Right ventricle myocardium superior (tissue), 1 donor: Measurements from ENCODE around the gene ANO2. TPM values are rescaled to one million over a fixed set of nuclear protein-coding genes. Genes with fewer than 3 reads are reported as not detected.

Source experiments
- ATAC-seq: fragments of 200-7000 bp; cut with Tn5 transposase; one replicate; pipeline ENCODE4 v1.9.1; 2020; ENCODE audit warnings: mild to moderate bottlenecking; ENCODE audit not compliant: poor library complexity
- DNase-seq: peaks from one replicate; pipeline ENCODE4 v3.0.0-alpha.2; 2020
- intact Hi-C: fragments of 100-400 bp; cut with DNase I; formaldehyde crosslinking; loops from one replicate; pipeline ENCODE4 v1.11.2; 2022
- total RNA-seq: library from RNA; stranded (reverse); fragmentation: NEBNext Ultra II Directional; extraction: Animal tissue kit (Norgen Biotek cat#: 25700); gene quantifications from one replicate; pipeline ENCODE4 v1.2.1, GENCODE V29; 2021
- donor health status: DM: no; HTN: yes; CAD: no; lungs with severe emphysema.

ANO2 gene
- total RNA-seq, 1 donor from 2014 or later, result 12.6 TPM

DNA sequence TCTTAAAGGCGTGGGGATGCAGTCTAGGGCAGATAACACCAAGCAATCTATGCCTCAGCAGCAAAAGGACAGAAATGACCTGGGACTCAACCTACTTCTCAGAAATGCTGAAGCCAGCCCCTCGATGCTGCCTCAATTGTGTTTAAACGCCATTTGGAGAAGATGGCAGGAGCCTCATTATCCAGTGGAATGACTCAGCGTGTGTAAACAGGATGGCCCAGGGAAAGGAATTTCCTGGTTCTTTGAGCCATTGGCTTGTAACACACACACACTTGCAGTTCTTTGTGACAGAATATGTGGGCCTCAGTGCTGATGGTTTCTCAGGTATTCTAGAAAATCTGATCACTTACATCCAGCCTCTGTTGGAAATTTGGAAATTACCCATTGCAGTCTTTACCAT lies 358.9 kb downstream of the ANO2 start:
- no peak for ATAC-seq
- intact Hi-C loops, result no loop called here
- DNase-seq, result no peak

DNA sequence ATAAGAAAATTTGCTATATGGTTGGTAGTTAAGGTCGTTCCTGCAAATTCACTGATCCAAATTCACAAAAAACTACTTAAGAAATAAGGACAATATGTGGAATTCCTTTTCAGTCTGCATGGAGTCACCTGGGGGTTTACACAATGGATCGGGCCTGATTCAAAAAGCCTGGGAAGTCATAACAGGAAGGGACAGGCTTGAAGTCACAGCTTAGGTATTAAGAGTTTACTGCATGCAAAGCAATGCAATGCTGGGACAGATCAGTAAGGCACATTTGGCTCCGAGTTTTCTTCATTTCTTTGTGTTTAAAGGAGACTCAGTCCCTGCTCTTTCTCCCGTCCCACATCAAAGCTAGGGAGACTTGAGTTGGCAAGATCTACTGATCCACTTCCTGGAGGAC lies 359.9 kb downstream of the ANO2 start:
- no peak for ATAC-seq
- intact Hi-C loops, result no loop called here
- no peak for DNase-seq

DNA sequence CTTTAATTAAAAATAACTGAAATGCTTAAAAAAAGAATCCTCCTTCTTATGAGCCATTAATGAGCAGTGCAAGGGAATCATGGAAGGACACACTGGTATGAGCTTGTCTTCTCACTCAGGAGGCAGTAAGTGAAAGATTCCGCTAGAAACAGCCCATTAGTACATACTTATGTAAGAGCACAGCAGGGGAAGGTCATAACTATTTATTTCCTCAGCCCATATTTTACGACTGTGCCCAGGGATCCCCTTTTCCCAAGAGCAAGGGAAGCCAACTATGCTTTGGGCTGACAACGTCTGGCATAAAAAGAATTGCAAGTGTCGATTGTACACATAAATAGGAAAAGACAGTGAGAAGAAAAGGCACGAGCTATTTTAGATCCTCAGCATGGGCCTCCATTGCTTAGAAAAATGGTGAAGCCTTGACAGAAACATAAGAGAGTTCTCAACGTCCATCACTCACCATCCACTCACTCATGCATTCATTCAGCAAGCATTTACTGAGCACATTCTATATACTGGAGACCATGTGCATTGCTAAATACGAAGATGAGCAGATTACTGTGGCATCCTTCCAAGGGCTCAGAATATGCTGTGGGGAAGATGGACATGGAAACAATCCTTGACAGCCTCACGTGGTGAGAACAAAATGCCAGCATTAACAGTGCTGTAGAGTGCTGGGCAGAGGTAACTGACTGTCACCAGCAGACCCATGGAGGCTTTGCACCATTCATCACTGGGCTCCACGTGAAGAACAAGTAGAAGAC lies 360.5 kb downstream of the ANO2 start:
- no peak for ATAC-seq
- DNase-seq, result no peak
- intact Hi-C loops, result no loop called here

DNA sequence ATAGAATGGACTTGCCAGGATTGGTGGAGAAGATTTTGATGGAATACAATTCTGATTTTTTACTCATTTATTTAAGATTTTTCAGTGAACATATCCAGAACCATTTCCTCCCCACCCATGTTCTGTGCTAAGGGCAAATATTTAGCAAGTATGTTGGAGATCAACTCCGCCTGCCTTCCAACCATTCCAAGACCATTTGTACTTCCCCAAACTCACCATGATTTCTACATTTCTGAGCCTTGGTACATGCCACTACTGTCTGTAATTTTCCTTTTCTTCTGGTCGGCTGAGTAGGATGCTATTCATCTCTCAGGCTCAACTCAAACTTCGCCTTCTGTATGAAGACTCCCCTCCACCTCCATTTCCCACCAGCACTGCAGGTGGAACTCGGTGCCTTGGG lies 362.5 kb downstream of the ANO2 start:
- intact Hi-C loops, result no loop called here
- ATAC-seq, result no peak
- no peak for DNase-seq

DNA sequence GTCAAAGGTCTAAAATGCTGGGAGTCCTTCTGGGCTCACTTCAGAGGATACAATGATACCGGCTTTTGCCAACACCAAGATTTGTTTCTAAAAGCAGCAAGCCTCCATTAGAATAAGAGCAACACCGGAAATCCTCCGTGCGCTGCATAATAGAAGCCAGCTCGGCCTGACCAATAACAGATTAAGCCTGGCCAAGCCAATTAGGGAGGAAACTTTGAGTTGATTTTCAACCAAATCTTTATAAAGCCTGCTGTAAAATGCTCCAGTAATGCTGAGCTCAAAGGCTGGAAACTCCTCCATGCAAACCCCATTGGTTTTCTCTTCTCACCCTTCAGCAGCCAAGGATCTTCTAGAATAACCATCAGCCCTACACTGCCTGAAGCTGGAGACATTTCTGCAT lies 363.0 kb downstream of the ANO2 start:
- no peak for DNase-seq
- intact Hi-C loops, result no loop called here
- peak; percentile 75 for ATAC-seq

DNA sequence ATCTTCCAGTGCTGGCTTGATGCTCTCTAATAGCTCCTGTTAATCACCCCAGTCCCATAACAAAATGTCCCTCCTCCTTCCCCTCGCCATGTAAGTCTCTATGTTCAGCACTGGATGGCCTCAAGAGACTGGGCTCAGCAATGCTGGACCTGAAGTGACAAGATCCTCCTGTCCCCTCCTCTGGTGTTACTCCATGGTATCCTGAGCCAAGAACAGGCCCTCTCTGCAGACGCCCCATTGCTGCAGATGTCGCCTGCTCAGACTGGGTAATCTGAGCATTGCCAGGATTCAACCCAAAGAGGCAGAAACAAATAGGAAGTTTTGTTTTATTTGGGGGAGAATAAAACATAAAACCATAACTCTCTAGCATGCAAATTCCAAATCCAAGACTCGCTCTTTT lies 363.4 kb downstream of the ANO2 start:
- DNase-seq, result no peak
- intact Hi-C loops, result no loop called here
- peak; percentile 41 for ATAC-seq

DNA sequence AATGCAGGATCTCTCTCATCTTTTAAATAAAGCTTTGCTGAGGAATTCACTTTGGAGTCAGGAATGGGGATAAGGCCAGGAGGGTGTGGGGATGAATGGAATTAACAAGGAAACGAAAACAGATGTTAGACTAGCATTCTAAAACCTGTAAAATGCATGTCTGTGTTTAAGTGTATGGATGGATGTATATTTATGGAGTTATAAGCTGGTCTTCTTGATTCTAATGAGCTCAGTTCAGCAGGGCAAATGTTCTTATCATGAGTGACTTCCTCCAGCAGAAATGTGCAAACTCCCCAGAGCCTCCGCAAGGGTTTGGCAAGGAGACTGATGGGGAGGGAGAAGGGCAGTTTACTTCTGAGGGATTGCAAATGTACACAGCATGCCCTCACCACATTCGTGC lies 364.0 kb downstream of the ANO2 start:
- ATAC-seq, result peak; percentile 71
- DNase-seq, result no peak
- intact Hi-C loops, result no loop called here

DNA sequence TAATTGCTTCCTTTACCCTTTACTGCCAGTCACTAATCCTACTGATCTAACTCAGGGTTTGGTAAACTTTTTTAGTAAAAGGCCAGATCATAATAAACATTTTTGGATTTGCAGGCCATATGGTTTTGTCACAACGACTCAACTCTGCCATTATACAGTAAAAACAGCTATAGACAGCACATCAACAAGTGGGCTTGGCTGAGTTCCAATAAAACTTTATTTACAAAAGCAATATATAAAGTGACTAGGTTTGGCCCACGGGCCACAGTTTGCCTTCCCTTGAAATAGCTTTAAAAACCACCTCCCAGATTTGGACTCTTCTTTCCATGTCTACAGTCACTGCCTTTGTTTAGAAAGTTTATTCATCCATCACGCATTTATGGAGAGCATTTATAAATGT lies 366.3 kb downstream of the ANO2 start:
- intact Hi-C loops, result no loop called here
- ATAC-seq, result no peak
- DNase-seq, result no peak

DNA sequence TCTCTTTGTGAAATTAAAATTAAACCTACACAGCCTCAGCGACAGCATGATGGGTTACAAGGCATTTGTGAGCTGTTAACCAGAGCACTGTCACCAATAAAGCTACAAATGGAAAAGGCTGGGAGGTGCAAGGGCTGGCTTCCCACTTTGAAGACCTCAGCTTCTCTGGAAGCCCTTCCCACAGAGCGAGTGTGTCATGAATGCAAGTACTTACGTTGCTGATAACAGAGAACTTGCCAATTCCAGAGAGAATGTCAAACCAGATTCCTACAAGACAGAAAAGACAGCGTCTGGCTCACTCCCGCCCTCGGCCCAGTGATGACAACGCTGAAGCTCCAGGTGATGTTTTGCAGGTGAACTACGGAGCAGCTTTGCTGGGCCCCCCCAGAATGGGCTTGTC lies 367.3 kb downstream of the ANO2 start:
- ATAC-seq (no peak), DNase-seq (no peak)
- intact Hi-C loops, result no loop called here

DNA sequence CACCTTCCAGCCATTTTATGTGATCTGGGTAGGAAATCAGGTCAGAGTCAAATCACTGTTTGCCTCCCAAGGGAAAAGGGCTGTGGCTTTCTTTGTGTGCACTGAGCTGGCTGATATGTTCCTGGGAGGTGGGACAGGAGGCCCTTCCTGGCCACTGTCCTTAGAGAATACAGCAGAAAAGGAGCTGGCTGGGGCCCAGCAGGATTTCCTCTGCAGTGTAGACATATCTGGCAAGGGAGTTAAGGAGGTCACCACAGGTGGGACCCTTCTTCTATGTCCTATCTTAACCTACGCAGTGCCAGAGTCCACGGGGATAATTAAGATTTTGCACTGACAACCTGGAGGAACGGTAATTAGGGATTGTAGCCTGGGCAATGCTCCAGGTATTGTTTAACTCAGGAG lies 367.8 kb downstream of the ANO2 start:
- DNase-seq (peak; percentile 65), ATAC-seq (peak; percentile 30)
- intact Hi-C loops, result no loop called here

DNA sequence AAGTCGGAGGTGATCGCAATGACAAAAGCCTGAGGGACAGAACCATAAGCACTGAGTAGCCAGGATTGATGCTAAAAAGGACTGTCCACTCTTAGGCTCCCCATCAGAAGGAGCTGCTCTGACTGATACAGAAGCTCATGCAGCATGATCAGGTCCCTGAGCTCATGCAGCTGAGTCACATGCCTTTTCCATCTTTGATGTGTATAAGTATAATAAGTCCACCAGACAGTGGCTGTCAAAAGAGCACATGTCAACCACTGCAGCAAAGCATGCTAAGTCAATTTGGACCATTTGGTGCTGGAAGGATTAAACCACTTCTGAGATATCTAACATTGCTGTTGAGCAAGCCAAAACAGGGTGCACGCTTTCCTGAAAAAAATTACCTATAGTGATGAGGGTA lies 369.1 kb downstream of the ANO2 start:
- ATAC-seq (no peak), DNase-seq (no peak)
- intact Hi-C loops, result no loop called here

DNA sequence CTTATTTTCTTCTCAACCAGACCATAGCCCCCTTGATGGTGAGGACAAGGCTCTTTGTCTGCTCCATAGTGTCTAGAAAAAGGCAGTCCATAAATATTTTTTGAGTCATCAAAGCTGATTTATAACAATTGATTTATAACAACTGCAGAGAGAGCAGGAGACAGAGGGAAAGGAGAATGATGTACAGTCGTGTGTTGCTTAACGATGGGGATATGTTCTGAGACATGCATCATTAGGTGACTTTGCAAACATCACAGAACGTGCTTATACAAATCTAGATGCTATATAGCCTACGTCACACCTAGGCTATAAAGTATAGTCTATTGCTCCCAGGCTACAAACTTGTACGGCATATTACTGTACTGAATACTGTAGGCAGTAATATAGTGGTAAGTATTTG lies 369.8 kb downstream of the ANO2 start:
- intact Hi-C loops, result no loop called here
- ATAC-seq (no peak), DNase-seq (no peak)

DNA sequence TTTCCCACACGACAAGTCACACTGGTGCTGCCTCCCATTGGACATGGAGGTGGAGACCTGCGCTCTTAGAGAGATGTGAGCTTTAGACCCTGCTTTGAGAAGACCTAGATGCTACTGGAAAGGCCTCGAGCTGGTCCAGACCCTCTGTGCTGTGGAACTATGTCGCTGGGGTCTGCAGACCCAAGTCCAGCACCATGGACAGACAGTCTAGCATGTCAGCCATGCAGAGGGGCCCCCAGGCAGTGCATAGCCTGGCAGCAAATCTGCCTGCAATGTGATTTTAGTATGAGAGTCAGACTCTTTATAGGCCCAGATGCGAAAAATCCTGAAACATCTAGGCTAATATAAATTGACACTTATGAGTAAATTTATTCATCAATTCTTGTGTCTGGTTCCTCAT lies 371.7 kb downstream of the ANO2 start:
- intact Hi-C loops, result no loop called here
- DNase-seq (no peak), ATAC-seq (no peak)

DNA sequence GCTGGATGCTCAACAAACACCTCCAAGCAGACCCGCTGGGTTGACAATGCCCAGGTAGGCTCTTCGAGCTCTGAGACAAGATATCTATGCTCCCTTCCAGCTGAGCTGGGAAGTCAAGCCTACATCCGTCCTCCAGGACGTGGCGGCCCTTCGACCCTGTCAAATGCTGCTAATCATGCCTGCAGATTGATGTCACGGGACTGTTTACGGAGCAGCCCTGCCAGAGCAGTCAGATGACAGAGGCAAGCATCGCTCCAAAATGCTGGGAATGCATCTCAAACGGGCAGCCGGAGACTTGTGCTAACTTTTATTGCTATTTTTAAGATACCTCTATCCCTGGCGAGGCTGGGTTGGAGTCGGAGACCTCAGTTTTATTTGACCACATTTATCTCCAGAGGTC lies 373.9 kb downstream of the ANO2 start:
- peak; percentile 25 for ATAC-seq
- intact Hi-C loops, result no loop called here
- DNase-seq, result no peak

DNA sequence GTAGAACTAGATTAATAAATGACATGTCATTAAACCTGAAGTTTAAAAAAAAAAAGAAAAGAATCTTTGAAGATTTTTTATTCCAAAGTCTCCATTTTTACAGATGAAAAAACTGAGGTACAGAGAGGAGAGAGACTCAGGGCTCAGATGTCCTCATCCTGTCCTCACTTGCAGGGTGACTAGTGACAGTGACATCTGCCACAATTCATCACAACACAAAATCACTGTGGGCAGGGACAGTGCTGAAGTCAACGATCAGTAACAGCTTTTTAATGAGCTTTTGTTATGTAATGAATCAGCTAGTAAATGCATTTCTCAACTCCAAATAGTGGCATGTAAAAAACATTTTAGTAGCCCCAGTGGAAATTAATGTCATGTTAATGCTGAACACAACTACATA lies 374.6 kb downstream of the ANO2 start:
- no peak for DNase-seq
- intact Hi-C loops, result no loop called here

DNA sequence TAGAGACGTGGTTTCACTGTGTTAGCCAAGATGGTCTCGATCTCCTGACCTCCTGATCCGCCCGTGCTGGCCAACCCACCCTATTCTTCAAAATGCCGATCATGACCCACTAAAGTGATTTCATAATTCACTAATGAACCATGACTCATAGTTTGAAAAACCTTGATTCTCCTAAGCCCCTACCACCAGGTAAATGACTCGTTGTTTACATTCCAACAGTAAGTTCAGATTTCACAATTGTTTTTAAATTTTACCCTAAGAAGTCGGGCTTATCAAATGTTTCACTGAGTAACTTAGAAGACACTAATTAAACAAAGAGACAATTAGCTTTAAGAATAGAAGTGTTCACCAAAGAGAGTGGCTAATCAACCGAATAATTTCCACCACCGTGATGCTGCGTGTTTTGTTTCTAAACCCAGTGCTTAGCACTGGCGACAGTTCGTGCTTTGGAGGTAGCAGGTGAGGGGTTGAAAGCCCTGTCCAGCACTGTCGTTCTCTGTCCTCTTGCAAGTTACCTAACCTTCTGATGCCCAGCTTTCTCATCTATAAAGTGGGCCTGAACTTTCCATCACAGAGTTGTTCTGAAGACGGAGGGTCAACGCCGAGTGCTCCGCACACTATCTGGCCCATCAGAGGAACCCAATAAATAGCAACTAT lies 376.6 kb downstream of the ANO2 start:
- intact Hi-C loops, result no loop called here
- no peak for DNase-seq
- ATAC-seq, result no peak

More for the DNA sequence above, 374.6 kb downstream of the ANO2 start:
- ATAC-seq, result no peak

DNA sequence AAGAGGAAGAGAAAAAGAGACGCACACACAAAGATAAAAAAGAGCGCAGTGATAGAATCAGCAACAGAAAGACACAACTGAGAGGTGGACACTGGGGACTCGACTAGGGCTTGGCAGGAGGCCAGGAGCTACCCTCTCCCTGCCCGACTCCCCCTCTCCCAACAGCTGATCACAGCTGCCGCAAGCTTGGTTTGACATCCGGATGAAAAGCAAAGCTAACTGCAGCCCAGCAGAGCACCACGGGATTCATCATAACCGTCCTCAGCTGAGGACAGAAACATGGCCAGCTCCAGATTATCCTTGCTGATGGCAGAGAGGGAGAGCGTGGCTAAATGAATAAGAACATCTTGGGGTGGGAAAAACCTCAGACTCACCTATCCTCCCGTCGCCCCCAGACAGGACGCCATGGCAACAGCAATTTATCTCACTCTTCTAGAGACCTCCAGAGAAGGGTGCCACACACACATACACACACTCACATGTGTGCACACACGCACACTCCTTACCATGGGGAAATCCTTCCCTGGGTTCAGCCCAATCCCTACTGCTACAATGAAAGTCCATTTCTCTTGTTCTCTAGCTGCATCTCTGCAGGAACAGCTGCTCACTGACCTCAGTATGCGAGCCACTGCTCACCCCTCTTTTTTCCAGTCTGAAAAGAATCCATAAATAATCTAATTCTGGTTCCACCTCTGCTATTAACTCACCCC lies 377.9 kb downstream of the ANO2 start:
- intact Hi-C loops, result no loop called here

DNA sequence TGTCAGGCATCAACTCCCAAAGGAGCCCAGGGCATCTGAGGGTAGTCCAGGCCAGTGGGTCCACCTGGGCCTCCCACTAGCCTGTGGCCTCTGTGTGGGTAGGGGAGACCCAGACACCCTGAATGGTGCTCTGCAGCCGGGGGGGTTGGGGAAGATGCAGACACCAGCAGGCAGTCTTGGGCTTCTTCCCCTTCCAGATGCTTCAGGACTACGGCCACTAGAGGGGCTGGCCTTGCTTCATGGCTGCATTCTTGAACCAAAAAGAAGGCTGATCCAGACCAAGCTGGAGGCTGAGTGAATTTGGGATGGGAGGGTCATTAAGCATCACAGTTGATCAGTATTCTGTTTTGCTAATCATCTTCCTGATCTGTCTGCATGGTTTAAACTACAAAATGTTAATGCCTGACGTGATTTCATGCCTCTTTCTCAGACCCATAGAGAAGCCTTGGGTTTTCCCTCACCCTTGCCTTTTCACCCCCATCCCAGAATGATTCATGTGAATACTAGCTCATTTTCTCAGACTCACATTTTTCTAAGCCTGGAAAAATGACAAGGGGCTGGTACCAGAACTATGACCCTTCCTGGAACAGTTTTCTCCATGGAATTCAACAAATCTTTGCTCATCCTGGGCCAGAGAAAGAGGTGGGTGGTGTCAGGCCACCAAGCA lies 379.0 kb downstream of the ANO2 start:
- no peak for DNase-seq
- intact Hi-C loops, result no loop called here
- ATAC-seq, result no peak

More for the DNA sequence above, 377.9 kb downstream of the ANO2 start:
- peak; percentile 56 for DNase-seq
- ATAC-seq, result peak; percentile 73

DNA sequence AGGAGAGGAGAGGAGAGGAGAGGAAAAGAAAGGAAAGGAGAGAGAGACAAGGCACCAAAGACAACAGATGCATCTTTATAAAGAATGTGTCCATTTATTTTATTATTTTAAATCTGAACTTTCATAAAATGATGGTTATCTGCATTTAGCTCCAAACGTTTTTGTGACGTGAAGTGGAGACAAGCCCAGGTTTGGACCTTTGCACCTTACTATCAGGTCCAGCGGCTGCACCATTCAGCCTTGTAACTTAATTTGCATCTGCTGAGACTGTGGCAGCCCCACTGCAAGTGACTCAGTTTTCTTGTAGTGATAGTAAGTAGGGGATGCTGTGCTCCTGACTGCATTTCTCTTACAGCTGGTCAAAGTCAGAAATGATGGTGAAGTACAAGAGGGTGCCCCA lies 382.5 kb downstream of the ANO2 start:
- no peak for ATAC-seq
- intact Hi-C loops, result no loop called here
- DNase-seq, result no peak

DNA sequence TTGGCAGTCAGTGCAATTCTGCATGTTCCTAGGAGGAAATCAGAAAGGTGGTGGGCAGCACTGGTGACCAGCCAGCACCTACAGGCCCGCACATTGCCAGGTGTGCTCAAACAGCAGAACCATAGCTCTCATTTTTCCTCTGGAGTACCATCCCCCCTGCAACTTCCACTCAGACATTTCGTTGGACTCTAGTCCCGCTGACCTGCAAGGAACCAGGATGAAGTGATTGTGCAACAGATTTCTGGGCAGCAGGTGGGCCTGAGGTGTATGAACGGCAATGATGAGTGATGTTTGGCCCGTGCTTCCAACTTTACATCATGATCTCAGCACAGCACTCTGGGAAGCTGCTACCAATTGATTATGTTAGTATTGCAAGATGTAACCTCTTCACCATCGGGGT lies 383.2 kb downstream of the ANO2 start:
- no peak for ATAC-seq
- no peak for DNase-seq
- intact Hi-C loops, result no loop called here
